Prostate gland (tissue), 1 donor: ENCODE data around the gene SNX33.

ENCODE experiments used
- POLR2A ChIP-seq: fragments of 450-650 bp; IDR thresholded peaks from one replicate; pipeline ENCODE4 v1.6.1; 2016; ENCODE audit warnings: antibody characterized with exemption, mild to moderate bottlenecking
- POLR2AphosphoS5 ChIP-seq: sonication (generic); formaldehyde crosslinking; IDR thresholded peaks from one replicate; pipeline ENCODE4 v1.6.1; 2017; ENCODE audit warnings: antibody characterized with exemption

GRCh38 chr15:75644376-75644775 lies 3.3 kb upstream of the SNX33 start:
- TF ChIP-seq POLR2A (no peak), POLR2AphosphoS5 (no peak)
